Skin epidermis (tissue), 12 donors: ENCODE results near the gene RAX2.
"Not testable (repeated sequence)": the region's sequence is repeated elsewhere in the genome, so short reads cannot be mapped to it uniquely, and the experiment has no call there.

Experiments used
- H3K27ac ChIP-seq, 21 experiments: fragments of 200-600 bp; sonication (generic) in 11 of 21; one replicate each; pipeline ENCODE4 v1.5.0; 2020; ENCODE audit warnings: mild to moderate bottlenecking in 3 of 21, inconsistent platforms in 2 of 21, moderate library complexity in 2 of 21
- H3K4me3 ChIP-seq, 7 experiments: fragments of 200-600 bp; sonication (generic) in 2 of 7; one replicate each; pipeline ENCODE4 v1.5.0; 2020; ENCODE audit warnings: inconsistent platforms in 2 of 7, mild to moderate bottlenecking in 2 of 7, moderate library complexity in 1 of 7

The RAX2 gene

GRCh38 chr19:3771906-3772455, at the start of gene RAX2:
Gene RAX2 (minus strand): TSS chr19:3772228. CDS start chr19:3771742, 486 bp downstream.
- Histone ChIP-seq H3K4me3 (no peak within 1 kb of the TSS), H3K27ac (no peak within 1 kb of the TSS)

- no peak overlapping the region for H3K4me3 ChIP-seq
- H3K27ac ChIP-seq = no peak overlapping the region
These were observed 49.1 kb upstream of the RAX2 start for GRCh38 chr19:3821156-3821555.

- H3K4me3 ChIP-seq = no peak overlapping the region
- H3K27ac ChIP-seq = no peak overlapping the region
These were observed 48.0 kb upstream of the RAX2 start for GRCh38 chr19:3819989-3820388.

GRCh38 chr19:3818918-3819317, 46.9 kb upstream of the RAX2 start:
- H3K4me3 ChIP-seq = no peak overlapping the region
- no peak overlapping the region for H3K27ac ChIP-seq

DNA sequence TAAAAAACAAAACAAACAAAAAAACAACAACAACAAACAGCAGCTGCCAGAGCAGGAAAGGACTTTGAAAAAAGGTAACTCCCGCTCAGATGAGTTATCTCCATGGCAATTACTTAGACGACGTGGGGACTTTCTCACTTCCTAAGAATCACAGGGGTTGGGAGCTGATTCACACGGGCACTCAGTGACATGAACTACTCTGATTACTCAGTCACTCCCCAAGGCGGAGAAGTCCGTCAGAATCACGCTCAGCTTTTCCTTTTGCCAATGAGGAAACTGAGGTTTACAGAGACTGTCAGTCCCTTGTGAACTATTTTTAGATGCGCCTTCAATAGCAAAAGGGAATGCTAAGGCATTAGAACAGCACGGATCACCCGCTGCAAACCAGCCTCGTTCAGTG, 46.4 kb upstream of the RAX2 start:
- no peak overlapping the region for H3K27ac ChIP-seq

DNA sequence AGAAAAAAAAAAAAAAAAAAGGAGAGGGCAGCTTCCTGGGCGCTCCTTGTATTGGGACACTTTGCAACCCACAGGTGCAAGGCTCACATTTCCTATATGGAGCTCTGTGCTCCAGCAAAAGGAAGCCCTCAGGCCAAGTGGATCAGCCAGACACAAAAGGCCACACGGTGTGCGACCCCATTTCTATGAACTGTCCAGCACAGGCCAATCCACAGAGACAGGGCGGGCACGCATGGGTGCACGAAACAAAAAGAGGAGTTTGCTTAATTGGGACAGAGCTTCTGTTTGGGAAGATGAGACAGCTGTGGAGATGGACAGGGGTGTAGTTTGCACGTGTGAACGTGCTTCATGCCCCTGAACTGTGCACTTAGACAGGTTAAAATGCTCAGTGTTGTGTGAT, 45.7 kb upstream of the RAX2 start:
- Histone ChIP-seq H3K4me3 (no peak overlapping the region), H3K27ac (no peak overlapping the region)

More for the DNA sequence above, 46.4 kb upstream of the RAX2 start:
- H3K4me3 ChIP-seq = no peak overlapping the region

GRCh38 chr19:3816566-3817218, 44.7 kb upstream of the RAX2 start:
- Histone ChIP-seq H3K27ac (no peak overlapping the region), H3K4me3 (no peak overlapping the region)

DNA sequence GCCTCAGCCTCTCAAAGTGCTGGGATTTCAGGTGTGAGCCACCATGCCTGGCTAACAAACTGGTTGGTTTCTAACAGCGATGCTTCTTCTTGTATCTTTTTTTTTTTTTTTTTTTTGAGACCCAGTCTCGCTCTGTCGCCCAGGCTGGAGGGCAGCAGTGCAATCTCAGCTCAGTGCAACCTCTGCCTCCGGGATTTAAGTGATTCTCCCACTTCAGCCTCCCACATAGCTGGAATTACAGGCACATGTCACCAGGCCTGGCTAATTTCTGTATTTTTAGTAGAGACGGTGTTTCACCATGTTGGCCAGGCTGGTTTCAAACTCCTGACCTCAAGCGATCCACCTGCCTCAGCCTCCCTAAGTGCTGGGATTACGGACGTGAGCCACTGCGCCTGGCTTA, 44.1 kb upstream of the RAX2 start:
- H3K4me3 ChIP-seq, H3K27ac ChIP-seq: not testable (repeated sequence)

DNA sequence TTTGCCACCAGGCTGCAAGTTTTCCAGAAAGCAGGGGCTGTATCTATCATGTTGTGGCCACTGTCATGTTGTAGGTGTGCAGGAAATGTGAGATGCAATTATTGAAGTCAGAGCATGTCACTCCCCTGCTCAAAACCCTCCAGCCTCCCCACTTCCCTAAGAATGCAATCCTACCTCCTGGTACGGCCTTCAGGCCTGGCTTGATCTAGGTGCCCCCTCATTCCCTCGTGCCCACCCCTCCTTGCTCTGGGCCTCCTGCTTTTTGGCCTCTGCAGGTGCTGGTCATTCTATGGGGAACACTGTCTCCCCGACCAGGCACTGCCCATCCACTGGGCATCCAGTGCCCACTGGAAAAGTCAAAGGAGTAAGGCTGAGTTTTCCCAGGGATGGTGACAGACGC, 42.6 kb upstream of the RAX2 start:
- Histone ChIP-seq H3K4me3 (no peak overlapping the region), H3K27ac (peak overlapping the region in 4 of 21 experiments; percentile 4 to 44 (median 32))

DNA sequence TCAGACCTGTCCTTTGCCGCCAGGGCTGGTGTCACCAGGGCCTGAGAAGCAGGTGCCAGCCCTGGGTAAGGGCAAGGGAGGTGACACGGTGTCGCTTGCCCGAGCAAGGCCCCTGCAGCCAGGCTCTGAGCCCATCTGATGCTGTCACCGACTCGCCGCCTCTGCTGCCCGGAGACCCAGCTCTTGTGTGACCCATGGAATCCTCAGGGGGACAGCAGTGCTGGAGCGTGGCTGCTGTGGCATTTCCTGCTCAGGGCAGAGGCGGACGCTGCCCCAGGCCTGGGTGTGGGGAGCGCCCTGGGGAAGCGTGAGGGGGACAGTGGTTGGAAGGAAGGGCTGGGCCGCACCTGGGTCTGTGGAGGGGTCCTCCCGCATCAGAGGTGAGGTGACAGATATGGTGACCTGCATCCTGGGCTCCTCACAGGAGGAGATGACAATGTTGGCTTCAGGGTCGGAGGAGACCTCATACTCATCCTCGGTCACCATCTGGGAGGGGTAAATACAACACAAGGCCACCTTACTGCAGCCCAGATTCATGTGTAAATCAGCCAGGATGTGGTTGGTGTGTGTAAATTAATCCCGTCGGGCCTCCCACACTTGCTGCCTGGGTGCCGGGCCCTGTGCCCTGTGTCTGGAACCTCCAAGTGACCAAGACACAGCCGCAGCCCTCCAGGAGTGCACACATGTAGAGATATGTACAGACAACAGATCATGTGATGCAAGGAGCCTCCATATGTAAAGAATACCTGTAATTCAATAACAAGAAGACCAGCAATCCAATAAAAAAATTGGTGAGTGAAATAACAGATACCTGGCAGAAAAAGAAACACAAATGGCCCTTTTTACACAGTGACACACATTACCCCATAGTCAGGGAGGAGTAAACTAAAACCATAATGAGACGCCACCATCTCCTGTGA, 41.7 kb upstream of the RAX2 start:
- Histone ChIP-seq H3K4me3 (no peak overlapping the region), H3K27ac (peak overlapping the region in 14 of 21 experiments; percentile 4 to 80 (median 34))

DNA sequence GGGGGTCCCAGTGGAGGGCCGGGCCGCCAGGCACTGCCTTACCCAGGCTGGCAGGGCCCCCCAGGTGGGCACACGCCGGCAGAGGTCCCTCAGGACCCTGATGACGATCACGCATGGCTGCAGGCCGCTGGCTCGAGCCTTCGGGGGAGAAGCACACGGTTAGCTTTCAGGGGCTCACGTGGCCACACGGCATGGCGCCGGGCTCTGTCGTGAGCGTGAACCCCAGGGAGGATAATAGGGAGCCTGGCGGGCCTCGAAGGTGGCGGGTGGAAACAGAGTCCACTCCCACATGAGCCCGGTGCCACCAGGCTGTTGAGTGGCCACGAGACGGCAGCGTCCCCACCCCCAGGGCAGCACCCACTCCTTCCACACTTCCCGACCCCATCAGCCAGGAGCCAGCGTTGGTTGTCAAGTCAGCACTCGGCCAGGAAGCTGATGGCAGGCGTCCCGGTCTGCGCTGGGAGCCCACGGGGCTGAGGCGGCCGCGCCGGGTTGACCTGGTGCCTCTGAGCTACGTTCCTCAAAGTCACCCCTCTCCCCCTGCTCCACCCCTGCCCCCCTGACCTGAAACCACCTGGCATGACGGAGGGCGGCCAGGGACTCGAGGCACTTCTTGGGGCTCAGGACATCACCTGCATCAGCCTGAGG, 38.8 kb upstream of the RAX2 start:
- Histone ChIP-seq H3K27ac (peak overlapping the region in 5 of 21 experiments; percentile 9 to 50 (median 23)), H3K4me3 (no peak overlapping the region)

DNA sequence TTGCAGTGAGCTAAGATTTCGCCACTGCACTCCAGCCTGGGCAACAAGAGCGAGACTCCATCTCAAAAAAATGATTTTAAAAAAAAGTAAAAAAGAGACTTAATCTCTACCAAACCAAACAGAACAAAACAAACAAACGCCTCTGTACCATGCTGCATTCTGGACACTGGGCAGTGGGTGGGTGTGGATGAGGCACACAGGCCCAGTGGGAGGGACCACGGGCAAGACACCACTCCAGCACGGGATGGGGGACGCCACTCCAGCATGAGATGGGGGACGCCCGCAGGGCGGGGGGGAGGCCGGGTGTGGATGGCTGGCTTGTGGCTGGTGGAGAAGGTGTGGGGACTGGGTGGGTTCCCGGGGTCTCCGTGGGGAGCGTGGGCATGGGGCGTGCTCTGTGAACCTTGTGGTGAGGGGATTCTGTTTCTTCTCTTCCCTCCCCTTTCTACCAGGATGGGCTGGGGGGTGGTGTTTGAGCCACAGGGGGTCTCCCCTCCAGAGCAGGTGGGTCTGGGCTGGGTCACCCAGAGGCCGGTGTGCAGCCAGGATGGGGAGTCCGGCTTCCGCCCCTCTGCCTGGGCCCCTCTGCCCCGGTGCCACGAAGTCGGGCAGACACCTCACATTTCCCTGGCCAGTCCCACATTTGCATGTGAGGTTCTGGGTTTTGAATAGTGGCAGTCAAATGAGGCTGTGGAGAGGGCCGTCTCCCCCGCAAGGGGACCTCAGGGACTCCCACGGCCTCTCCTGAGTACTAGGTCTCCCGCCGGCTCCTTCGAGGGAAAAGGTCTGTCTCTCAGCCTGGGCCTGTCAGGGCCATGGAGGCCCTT, 38.1 kb upstream of the RAX2 start:
- Histone ChIP-seq H3K4me3 (no peak overlapping the region), H3K27ac (peak overlapping the region in 4 of 21 experiments; percentile 9 to 50 (median 36))

DNA sequence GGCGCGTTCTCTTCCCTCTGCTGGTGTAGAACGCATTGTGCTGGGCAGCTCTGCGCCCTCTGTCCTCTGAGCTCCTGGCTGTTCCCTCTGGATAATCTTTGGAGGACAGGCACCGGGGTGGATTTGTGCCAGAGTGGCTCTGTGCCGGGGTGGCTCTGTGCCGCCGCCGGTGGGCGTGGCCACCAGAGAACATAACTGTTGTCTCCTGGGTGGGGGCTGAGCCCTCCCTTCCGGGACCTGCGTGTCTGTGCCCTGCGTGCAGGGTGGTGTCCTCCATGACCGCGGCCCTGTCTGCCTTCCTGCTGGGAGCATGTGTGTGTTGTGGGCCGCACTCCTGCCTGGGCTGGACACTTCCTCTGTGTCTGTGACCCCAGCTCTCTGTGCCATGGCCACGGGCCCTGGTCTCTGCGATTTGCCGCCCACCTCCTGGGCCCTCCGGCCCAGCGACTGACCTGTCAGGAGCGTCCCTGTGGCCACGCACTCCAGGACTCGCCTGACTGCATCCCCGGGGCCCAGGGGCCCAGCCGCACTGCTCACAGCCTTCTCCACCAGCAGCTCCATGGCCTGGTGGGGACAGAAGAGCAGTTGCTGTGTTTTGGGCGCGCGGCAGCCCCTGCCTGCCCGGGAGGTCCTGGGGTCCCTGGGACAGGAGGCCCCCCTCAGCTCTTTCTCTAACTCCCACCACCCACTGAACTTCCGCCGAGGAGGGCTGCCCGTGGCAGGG, 36.6 kb upstream of the RAX2 start:
- H3K4me3 ChIP-seq = no peak overlapping the region
- no peak overlapping the region for H3K27ac ChIP-seq

- Histone ChIP-seq H3K4me3 (no peak overlapping the region), H3K27ac (no peak overlapping the region)
These were observed 35.7 kb upstream of the RAX2 start for GRCh38 chr19:3807574-3808354.

GRCh38 chr19:3807131-3807480, 35.1 kb upstream of the RAX2 start:
- Histone ChIP-seq H3K27ac (peak overlapping the region in 1 of 21 experiments; percentile 19), H3K4me3 (no peak overlapping the region)

DNA sequence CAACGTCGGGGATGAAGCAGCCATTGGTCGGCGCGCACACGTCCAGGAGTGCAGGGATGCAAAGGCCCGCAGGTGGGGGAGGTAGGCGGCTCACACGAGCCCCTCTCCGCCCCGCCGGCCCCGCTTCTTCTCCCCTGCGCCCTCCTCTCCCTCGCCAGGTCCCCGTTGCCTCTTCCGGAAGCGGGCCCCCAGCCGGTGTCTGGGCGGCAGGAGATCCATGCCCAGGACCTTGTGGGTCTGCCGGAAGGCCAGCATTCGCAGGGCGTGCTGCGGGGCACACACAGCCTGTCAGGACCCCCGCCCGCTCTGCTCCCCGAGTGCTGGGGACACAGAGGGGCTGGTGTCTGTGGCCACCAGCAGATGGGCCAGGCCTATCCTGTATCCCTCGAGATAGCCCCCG, 33.8 kb upstream of the RAX2 start:
- H3K27ac ChIP-seq = no peak overlapping the region
- no peak overlapping the region for H3K4me3 ChIP-seq

- H3K4me3 ChIP-seq = no peak overlapping the region
- no peak overlapping the region for H3K27ac ChIP-seq
These were observed 32.4 kb upstream of the RAX2 start for GRCh38 chr19:3804429-3804828.

- Histone ChIP-seq H3K4me3 (no peak overlapping the region), H3K27ac (no peak overlapping the region)
These were observed 32.0 kb upstream of the RAX2 start for GRCh38 chr19:3803986-3804385.
